ENCODE data around the gene C10orf71. TPM values are rescaled to one million over a fixed set of nuclear protein-coding genes. Genes with fewer than 3 reads are reported as not detected.

C10orf71 gene
- total RNA-seq, 1 experiment from 2014 or later: not detected

DNA sequence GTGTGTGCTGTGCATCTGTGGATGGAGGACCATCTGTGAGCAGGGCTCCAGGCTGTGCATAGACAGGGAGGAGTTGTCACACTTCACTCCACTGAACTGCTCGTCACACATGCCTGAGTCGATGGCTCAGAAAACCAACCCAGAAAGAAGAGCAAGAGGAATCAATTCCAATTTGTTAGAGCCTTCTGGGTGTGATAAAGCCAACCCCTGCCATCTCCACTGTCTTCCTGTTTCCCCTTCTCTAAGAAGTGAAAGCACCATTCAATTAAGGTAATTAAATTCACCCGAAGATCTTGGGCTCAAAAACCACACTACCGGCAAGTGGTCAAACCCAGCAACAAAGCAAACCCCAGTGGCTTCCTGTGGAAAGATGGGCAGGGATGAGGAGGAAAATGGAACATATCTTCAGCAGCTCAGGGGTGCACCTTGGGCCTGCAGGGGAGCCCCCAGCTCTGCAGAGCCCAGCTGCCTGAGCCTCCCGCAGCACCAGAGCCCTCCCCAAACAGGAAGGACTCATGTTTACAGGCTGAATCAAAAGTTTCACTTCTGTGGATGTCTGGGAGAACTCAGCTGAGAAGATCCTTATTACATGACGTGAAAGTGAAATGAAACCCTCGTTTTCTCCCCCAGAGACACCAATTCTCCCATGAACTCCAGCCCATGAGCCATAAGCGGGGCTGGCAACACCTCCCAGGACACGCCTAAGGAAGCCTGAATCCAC is 10.9 kb downstream of the C10orf71 start:
- Histone ChIP-seq H2AFZ (ENCODE audit: low read length) (no peak overlapping the region), H3K4me1 (ENCODE audit: low read length) (no peaks in the 10 kb centered on the region), H3K9me2 (replicated peaks; ENCODE audit: insufficient read depth, low read length) (no peaks in the 10 kb centered on the region), H3K79me2 (ENCODE audit: low read length) (no peaks in the 10 kb centered on the region), H3K9ac (ENCODE audit: low read length) (no peak overlapping the region), H3K4me3 (ENCODE audit: low read length) (no peak overlapping the region), H3K27me3 (ENCODE audit: low read length) (no peaks in the 10 kb centered on the region), H3K4me2 (ENCODE audit: low read depth, low read length, poor library complexity, severe bottlenecking) (no peak overlapping the region), H3K36me3 (ENCODE audit: insufficient read depth, low read length) (no peaks in the 10 kb centered on the region), H3K9me3 (ENCODE audit: low read length) (no peaks in the 10 kb centered on the region), H3K27ac (ENCODE audit: low read length) (no peak overlapping the region), H4K20me1 (ENCODE audit: insufficient read depth, low read depth, low read length) (no peaks in the 10 kb centered on the region)
- no peak for DNase-seq

DNA sequence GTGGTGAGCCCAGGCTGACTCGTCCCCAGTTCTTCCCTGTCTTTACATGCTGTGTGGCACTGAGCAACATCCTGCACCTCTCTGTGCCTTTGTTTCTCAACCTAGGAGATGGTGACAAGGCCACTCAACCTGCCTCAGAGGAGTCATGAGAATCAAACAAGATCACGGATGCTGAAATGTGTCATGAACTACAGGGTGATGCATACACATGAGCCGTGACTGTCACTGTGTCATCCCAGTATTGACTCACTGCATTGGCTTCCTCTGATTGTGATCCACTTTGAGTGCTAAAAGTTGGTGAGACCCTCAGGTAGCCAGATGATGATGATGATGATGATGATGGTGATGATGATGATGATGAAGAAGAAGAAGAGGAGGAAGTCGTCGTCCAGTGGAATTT is 11.5 kb downstream of the C10orf71 start:
- Histone ChIP-seq H3K36me3 (ENCODE audit: insufficient read depth, low read length) (no peaks in the 10 kb centered on the region), H3K9ac (ENCODE audit: low read length) (no peak overlapping the region), H2AFZ (ENCODE audit: low read length) (no peak overlapping the region)

DNA sequence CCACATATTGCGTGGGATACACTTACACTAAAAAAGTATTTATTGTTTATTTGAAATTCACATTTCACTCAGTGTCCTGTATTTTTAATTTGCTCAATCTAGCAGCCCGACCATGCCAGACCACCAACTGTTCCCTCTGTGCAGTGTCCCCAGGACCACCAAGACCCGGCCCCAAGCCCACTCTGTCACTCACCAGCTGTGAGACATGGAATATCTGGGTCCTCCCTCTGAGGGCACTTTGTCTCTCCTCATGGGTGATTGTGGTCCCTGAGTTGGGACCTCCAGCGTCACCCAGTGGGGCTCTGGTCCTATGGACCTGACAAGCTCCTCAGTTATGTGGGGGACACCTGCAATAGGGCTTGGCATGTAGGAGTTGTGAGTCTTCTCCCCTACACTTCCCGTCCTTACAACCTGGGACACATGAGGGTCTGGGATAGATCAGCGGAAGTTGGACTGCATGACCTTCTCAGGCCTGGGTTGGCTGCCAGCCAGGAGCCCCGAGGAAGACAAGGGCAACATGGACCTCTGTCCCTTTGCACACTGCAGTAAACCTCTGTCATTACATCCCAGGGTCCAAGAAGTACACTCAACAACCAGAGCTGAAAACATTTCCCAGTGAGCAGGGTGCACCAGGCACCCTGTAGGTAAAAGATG is 12.1 kb downstream of the C10orf71 start:
- Histone ChIP-seq H3K79me2 (ENCODE audit: low read length) (no peaks in the 10 kb centered on the region), H3K4me1 (ENCODE audit: low read length) (no peaks in the 10 kb centered on the region), H3K27me3 (ENCODE audit: low read length) (no peaks in the 10 kb centered on the region), H3K9me3 (ENCODE audit: low read length) (no peaks in the 10 kb centered on the region), H3K9me2 (replicated peaks; ENCODE audit: insufficient read depth, low read length) (no peaks in the 10 kb centered on the region), H3K36me3 (ENCODE audit: insufficient read depth, low read length) (no peaks in the 10 kb centered on the region), H3K27ac (ENCODE audit: low read length) (no peak overlapping the region), H3K4me2 (ENCODE audit: low read depth, low read length, poor library complexity, severe bottlenecking) (no peak overlapping the region), H4K20me1 (ENCODE audit: insufficient read depth, low read depth, low read length) (no peaks in the 10 kb centered on the region), H3K4me3 (ENCODE audit: low read length) (no peak overlapping the region), H2AFZ (ENCODE audit: low read length) (no peak overlapping the region), H3K9ac (ENCODE audit: low read length) (no peak overlapping the region)
- DNase-seq: no peak

More for the DNA sequence above, 11.5 kb downstream of the C10orf71 start:
- Histone ChIP-seq H3K27me3 (ENCODE audit: low read length) (no peaks in the 10 kb centered on the region), H3K27ac (ENCODE audit: low read length) (no peak overlapping the region), H3K9me2 (replicated peaks; ENCODE audit: insufficient read depth, low read length) (no peaks in the 10 kb centered on the region), H3K4me3 (ENCODE audit: low read length) (no peak overlapping the region), H3K4me1 (ENCODE audit: low read length) (no peaks in the 10 kb centered on the region), H3K79me2 (ENCODE audit: low read length) (no peaks in the 10 kb centered on the region), H3K9me3 (ENCODE audit: low read length) (no peaks in the 10 kb centered on the region), H3K4me2 (ENCODE audit: low read depth, low read length, poor library complexity, severe bottlenecking) (no peak overlapping the region), H4K20me1 (ENCODE audit: insufficient read depth, low read depth, low read length) (no peaks in the 10 kb centered on the region)
- DNase-seq: no peak

DNA sequence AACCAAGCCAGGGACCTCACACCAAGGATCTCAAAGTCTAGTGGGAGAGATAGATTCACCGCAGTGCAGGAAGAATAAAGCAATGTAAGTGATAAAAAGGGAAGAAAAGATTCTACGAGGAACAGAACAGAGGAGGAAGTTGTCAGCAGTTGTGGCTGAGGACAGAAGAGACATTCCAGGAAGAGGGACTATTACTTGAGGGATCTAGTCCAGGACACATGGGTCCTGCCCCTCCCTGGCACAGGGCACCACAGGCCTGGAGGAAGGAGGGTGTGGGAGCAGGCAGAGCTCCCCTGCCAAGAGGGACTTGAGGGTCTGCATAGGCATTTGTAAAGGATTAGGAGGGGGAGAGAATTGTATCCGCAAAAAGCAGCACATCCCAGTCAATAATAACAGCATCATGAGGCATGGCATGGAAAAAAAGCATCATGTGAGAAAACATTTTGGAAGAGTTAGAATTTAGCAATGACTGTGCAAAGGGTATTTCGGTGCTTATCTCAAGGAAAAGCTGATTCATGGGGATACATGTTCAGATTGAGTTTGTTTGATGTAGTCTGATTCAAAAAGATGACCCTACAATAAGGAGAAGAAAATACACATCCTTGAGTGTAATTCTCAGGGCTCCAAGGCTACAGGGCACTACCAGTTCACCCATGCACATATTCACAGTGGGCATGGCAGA is 12.7 kb downstream of the C10orf71 start:
- no peaks in the 10 kb centered on the region for H3K27me3 ChIP-seq (ENCODE audit: low read length)
- no peak overlapping the region for H3K27ac ChIP-seq (ENCODE audit: low read length)
- no peak for DNase-seq
- no peaks in the 10 kb centered on the region for H3K79me2 ChIP-seq (ENCODE audit: low read length)
- H3K9ac ChIP-seq (ENCODE audit: low read length): no peak overlapping the region
- H2AFZ ChIP-seq (ENCODE audit: low read length): no peak overlapping the region
- no peaks in the 10 kb centered on the region for H4K20me1 ChIP-seq (ENCODE audit: insufficient read depth, low read depth, low read length)
- no peak overlapping the region for H3K4me2 ChIP-seq (ENCODE audit: low read depth, low read length, poor library complexity, severe bottlenecking)
- H3K9me3 ChIP-seq (ENCODE audit: low read length): no peaks in the 10 kb centered on the region
- no peaks in the 10 kb centered on the region for H3K9me2 ChIP-seq (replicated peaks; ENCODE audit: insufficient read depth, low read length)
- H3K36me3 ChIP-seq (ENCODE audit: insufficient read depth, low read length): no peaks in the 10 kb centered on the region
- H3K4me3 ChIP-seq (ENCODE audit: low read length): no peak overlapping the region
- no peaks in the 10 kb centered on the region for H3K4me1 ChIP-seq (ENCODE audit: low read length)

DNA sequence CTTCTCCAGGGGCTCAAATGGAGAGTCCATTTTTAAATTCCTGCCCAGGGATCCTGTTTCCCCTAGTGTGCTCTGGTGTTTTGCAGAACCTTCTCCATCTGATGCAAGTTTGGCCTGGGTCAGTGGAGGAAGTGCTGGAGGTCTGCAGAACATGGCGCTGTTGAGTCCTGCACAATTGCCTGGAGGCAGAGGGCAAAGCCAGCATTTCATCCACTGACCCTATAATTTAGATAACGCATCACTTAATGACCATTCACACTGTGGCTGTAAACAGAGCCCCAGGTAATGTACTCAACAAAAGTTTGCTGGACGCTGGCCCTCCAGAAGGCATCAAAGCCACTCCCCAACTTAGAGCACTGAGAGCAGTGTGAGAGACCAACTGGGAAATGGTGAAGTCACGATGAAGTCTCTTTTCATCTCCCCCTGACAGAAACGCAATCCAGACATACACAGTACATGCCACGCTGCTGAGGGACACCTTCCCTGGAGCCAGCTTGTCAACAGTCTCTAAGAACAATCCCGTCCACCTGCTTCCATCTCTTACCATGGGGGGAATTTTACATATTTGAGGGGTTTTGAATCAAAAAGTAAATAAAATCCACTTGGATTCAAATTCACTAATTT is 13.4 kb downstream of the C10orf71 start:
- H3K4me3 ChIP-seq (ENCODE audit: low read length): no peak overlapping the region
- H3K27ac ChIP-seq (ENCODE audit: low read length): no peak overlapping the region
- no peaks in the 10 kb centered on the region for H3K9me2 ChIP-seq (replicated peaks; ENCODE audit: insufficient read depth, low read length)
- no peaks in the 10 kb centered on the region for H3K4me1 ChIP-seq (ENCODE audit: low read length)
- no peaks in the 10 kb centered on the region for H3K9me3 ChIP-seq (ENCODE audit: low read length)
- H3K79me2 ChIP-seq (ENCODE audit: low read length): no peaks in the 10 kb centered on the region
- H2AFZ ChIP-seq (ENCODE audit: low read length): no peak overlapping the region
- no peaks in the 10 kb centered on the region for H4K20me1 ChIP-seq (ENCODE audit: insufficient read depth, low read depth, low read length)
- H3K36me3 ChIP-seq (ENCODE audit: insufficient read depth, low read length): no peaks in the 10 kb centered on the region
- no peak for DNase-seq
- no peaks in the 10 kb centered on the region for H3K27me3 ChIP-seq (ENCODE audit: low read length)
- H3K9ac ChIP-seq (ENCODE audit: low read length): no peak overlapping the region
- no peak overlapping the region for H3K4me2 ChIP-seq (ENCODE audit: low read depth, low read length, poor library complexity, severe bottlenecking)

DNA sequence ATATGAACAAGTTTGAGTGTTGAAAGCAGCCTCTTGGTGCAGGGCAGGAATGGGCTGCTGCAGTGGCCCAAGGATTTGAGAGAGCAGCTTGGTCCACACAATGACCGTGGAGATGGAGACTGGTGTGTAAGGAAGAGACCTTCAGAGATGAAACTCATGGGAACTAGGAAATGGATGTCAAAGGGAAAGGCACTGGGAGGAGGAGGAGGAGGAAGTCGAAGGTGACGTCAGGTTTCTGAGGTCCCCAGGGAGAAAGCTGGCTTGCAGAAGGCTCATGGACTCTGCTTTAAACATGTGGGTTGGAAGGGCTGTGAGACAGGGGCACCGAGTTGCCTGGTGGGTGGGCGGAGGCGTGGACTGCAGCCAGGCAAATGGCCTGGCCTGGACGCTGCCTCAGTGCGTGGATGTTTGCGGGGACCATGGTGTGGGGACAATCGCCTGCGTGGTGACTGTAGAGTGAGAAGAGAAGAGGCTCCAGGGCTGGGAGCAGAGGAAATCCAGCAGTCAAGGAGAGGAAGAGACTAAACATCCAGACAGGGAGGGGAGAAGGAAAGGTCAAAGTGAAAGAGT is 14.6 kb downstream of the C10orf71 start:
- H3K79me2 ChIP-seq (ENCODE audit: low read length): no peaks in the 10 kb centered on the region
- H3K9me2 ChIP-seq (replicated peaks; ENCODE audit: insufficient read depth, low read length): no peaks in the 10 kb centered on the region
- DNase-seq: no peak
- no peaks in the 10 kb centered on the region for H3K9me3 ChIP-seq (ENCODE audit: low read length)
- no peak overlapping the region for H3K9ac ChIP-seq (ENCODE audit: low read length)
- no peaks in the 10 kb centered on the region for H3K4me1 ChIP-seq (ENCODE audit: low read length)
- no peaks in the 10 kb centered on the region for H3K36me3 ChIP-seq (ENCODE audit: insufficient read depth, low read length)
- no peak overlapping the region for H3K27ac ChIP-seq (ENCODE audit: low read length)
- no peak overlapping the region for H3K4me3 ChIP-seq (ENCODE audit: low read length)
- no peak overlapping the region for H3K4me2 ChIP-seq (ENCODE audit: low read depth, low read length, poor library complexity, severe bottlenecking)
- no peak overlapping the region for H2AFZ ChIP-seq (ENCODE audit: low read length)
- no peaks in the 10 kb centered on the region for H4K20me1 ChIP-seq (ENCODE audit: insufficient read depth, low read depth, low read length)
- no peaks in the 10 kb centered on the region for H3K27me3 ChIP-seq (ENCODE audit: low read length)

DNA sequence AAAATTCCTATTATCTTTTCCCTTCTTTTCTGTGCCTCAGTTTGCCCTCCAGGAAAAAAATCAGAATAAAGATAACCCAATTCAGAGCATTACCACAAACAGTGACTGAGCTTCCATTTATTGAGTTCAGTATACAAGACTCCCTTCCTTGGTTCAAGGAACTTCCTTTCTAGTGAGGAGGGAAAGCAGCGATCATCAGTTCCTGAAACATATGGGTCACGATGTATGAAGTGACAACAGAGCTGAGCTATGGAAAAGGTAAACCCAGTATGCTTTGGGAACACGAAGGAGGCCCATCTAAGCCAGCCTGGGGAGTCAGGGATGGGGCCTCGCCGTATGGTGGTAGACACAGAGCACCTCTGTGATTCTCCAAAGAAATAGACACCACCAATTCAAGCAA is 15.8 kb downstream of the C10orf71 start:
- no peak overlapping the region for H3K27ac ChIP-seq (ENCODE audit: low read length)
- no peak overlapping the region for H3K4me3 ChIP-seq (ENCODE audit: low read length)
- H3K4me1 ChIP-seq (ENCODE audit: low read length): no peaks in the 10 kb centered on the region
- no peaks in the 10 kb centered on the region for H3K9me3 ChIP-seq (ENCODE audit: low read length)
- H3K4me2 ChIP-seq (ENCODE audit: low read depth, low read length, poor library complexity, severe bottlenecking): no peak overlapping the region
- H3K36me3 ChIP-seq (ENCODE audit: insufficient read depth, low read length): no peaks in the 10 kb centered on the region
- no peaks in the 10 kb centered on the region for H3K9me2 ChIP-seq (replicated peaks; ENCODE audit: insufficient read depth, low read length)
- no peaks in the 10 kb centered on the region for H3K79me2 ChIP-seq (ENCODE audit: low read length)
- no peaks in the 10 kb centered on the region for H4K20me1 ChIP-seq (ENCODE audit: insufficient read depth, low read depth, low read length)
- no peak for DNase-seq
- H2AFZ ChIP-seq (ENCODE audit: low read length): no peak overlapping the region
- no peaks in the 10 kb centered on the region for H3K27me3 ChIP-seq (ENCODE audit: low read length)
- no peak overlapping the region for H3K9ac ChIP-seq (ENCODE audit: low read length)

DNA sequence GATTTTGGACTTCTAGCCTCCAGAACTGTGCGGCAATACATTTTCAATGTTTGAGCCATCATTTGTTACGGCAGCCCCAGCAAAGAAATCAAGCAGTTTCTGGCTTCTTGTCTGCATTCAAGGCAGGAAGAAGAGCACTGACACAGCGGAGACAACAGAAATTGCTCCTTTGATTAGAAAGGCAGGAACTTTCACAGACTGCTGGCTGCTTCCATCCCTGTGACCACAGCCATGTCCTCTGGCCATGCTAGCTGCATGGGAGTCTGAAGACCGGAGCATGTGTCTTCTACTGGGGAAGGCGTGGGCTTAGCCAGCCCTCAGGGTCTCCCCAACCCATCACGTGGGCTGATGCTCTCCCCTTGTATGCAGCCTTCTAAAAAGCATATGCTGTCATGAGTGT is 19.1 kb downstream of the C10orf71 start:
- Histone ChIP-seq H3K9ac (ENCODE audit: low read length) (no peak overlapping the region), H3K4me2 (ENCODE audit: low read depth, low read length, poor library complexity, severe bottlenecking) (no peak overlapping the region), H3K4me3 (ENCODE audit: low read length) (no peak overlapping the region), H3K79me2 (ENCODE audit: low read length) (no peaks in the 10 kb centered on the region), H3K27me3 (ENCODE audit: low read length) (no peaks in the 10 kb centered on the region), H3K9me2 (replicated peaks; ENCODE audit: insufficient read depth, low read length) (no peaks in the 10 kb centered on the region), H3K27ac (ENCODE audit: low read length) (no peak overlapping the region), H3K4me1 (ENCODE audit: low read length) (no peaks in the 10 kb centered on the region), H4K20me1 (ENCODE audit: insufficient read depth, low read depth, low read length) (no peaks in the 10 kb centered on the region), H3K9me3 (ENCODE audit: low read length) (no peaks in the 10 kb centered on the region), H2AFZ (ENCODE audit: low read length) (no peak overlapping the region), H3K36me3 (ENCODE audit: insufficient read depth, low read length) (no peaks in the 10 kb centered on the region)
- no peak for DNase-seq
